HG03460 (cell line): ENCODE data around the gene CD22.
"Not testable (repeated sequence)": the region's sequence is repeated elsewhere in the genome, so short reads cannot be mapped to it uniquely, and the experiment has no call there.

Source experiments
- ATAC-seq: cut with Tn5 transposase; IDR thresholded peaks from one replicate; pipeline ENCODE4 v1.9.1; 2021; ENCODE audit not compliant: unreplicated experiment

The CD22 gene

GRCh38 chr19:35328851-35329285, at the start of gene CD22:
CD22 (plus strand) TSS chr19:35329187; CDS start chr19:35332041, 2,854 bp downstream.
- ATAC-seq: no peak

- no peak for ATAC-seq
These were observed 49.6 kb upstream of the CD22 start for GRCh38 chr19:35279374-35279773.

- ATAC-seq: no peak
These were observed 48.8 kb upstream of the CD22 start for GRCh38 chr19:35279985-35280821.

- ATAC-seq: no peak
These were observed 47.7 kb upstream of the CD22 start for GRCh38 chr19:35281303-35281702.

- ATAC-seq: no peak
These were observed 44.6 kb upstream of the CD22 start for GRCh38 chr19:35284153-35285094.

- no peak for ATAC-seq
These were observed 43.9 kb upstream of the CD22 start for GRCh38 chr19:35285095-35285449.

GRCh38 chr19:35285465-35285864, 43.5 kb upstream of the CD22 start:
- ATAC-seq: not testable (repeated sequence)

GRCh38 chr19:35286101-35286500, 42.9 kb upstream of the CD22 start:
- ATAC-seq: not testable (repeated sequence)

- ATAC-seq: no peak
These were observed 41.3 kb upstream of the CD22 start for GRCh38 chr19:35287713-35288112.

GRCh38 chr19:35288331-35288730, 40.7 kb upstream of the CD22 start:
- ATAC-seq: no peak

- ATAC-seq: no peak
These were observed 40.1 kb upstream of the CD22 start for GRCh38 chr19:35288906-35289305.

- ATAC-seq: no peak
These were observed 38.4 kb upstream of the CD22 start for GRCh38 chr19:35290381-35291127.

GRCh38 chr19:35291259-35291658, 37.7 kb upstream of the CD22 start:
- ATAC-seq: no peak

GRCh38 chr19:35291916-35292315, 37.1 kb upstream of the CD22 start, which contains the start of gene MAG:
MAG (plus strand) TSS chr19:35292161; CDS start chr19:35295409, 3,248 bp downstream.
- no peak for ATAC-seq

- ATAC-seq: no peak
These were observed 36.3 kb upstream of the CD22 start for GRCh38 chr19:35292421-35293362.

GRCh38 chr19:35293363-35293739, 35.6 kb upstream of the CD22 start:
- ATAC-seq: no peak

- no peak for ATAC-seq
These were observed 35.2 kb upstream of the CD22 start for GRCh38 chr19:35293808-35294207.

GRCh38 chr19:35294328-35294727, 34.7 kb upstream of the CD22 start:
- no peak for ATAC-seq

- no peak for ATAC-seq
These were observed 33.9 kb upstream of the CD22 start for GRCh38 chr19:35294859-35295791.
